OCI-LY7 (cell line): ENCODE data around the gene HSD3B2. TPM values are rescaled to one million over a fixed set of nuclear protein-coding genes. Genes with fewer than 3 reads are reported as not detected.

Experiments used
- BruUV-seq: library from RNA; stranded (reverse); fragments of 400-500 nt; replicated peaks from 2 replicates; lab custom pipeline; 2021; lab: Mats Ljungman, UMichigan
- CTCF ChIA-PET: fragments of 300-600 bp; sonication (Branson Sonifier 250); formaldehyde crosslinking; loops from one replicate; lab custom pipeline; 2022; ENCODE audit warnings: antibody characterized with exemption; ENCODE audit not compliant: unreplicated experiment; lab: Charles Lee
- POLR2A ChIA-PET: fragments of 300-600 bp; sonication (Branson Sonifier 250); formaldehyde crosslinking; loops from one replicate; lab custom pipeline; 2022; ENCODE audit warnings: antibody characterized with exemption; lab: Charles Lee
- DNase-seq: peaks from one replicate; pipeline ENCODE4 v3.0.0-alpha.2; 2015; ENCODE audit warnings: low spot score
- H2AFZ ChIP-seq: fragments of 200-600 bp; sonication (generic), shearing (Covaris generic); 2 replicates; pipeline ENCODE4 v1.6.1; 2014; ENCODE audit warnings: mild to moderate bottlenecking, antibody characterized with exemption, low read length, moderate library complexity
- H3K27ac ChIP-seq: fragments of 200-600 bp; sonication (generic); 2 replicates; pipeline ENCODE4 v1.5.1; 2014; ENCODE audit warnings: mixed run types, low read depth, mild to moderate bottlenecking, moderate library complexity, low read length, inconsistent platforms; ENCODE audit not compliant: poor library complexity, severe bottlenecking
- H3K36me3 ChIP-seq: fragments of 200-600 bp; sonication (generic); 2 replicates; pipeline ENCODE4 v1.6.1; 2014; ENCODE audit warnings: mild to moderate bottlenecking, antibody characterized with exemption, low read length, moderate library complexity, mixed read lengths; ENCODE audit not compliant: insufficient read depth
- H3K4me1 ChIP-seq: fragments of 200-600 bp; sonication (generic); 2 replicates; pipeline ENCODE4 v1.5.1; 2014; ENCODE audit warnings: mild to moderate bottlenecking, low read length; ENCODE audit not compliant: insufficient read depth, poor library complexity, severe bottlenecking
- H3K4me2 ChIP-seq: fragments of 200-600 bp; sonication (generic); 2 replicates; pipeline ENCODE4 v1.6.1; 2014; ENCODE audit warnings: mild to moderate bottlenecking, low read length
- H3K4me3 ChIP-seq: fragments of 200-600 bp; sonication (generic); 2 replicates; pipeline ENCODE4 v1.5.1; 2014; ENCODE audit warnings: mild to moderate bottlenecking, low read depth, low read length; ENCODE audit not compliant: poor library complexity, severe bottlenecking
- H3K79me2 ChIP-seq: fragments of 200-600 bp; sonication (generic); 2 replicates; pipeline ENCODE4 v1.6.1; 2016; ENCODE audit warnings: low read depth, mild to moderate bottlenecking, low read length, moderate library complexity, mixed read lengths; ENCODE audit not compliant: insufficient read depth
- H3K9me2 ChIP-seq: fragments of 200-600 bp; sonication (generic); 2 replicates; pipeline ENCODE4 v1.6.1; 2016; ENCODE audit warnings: mild to moderate bottlenecking, low read length, mixed read lengths; ENCODE audit not compliant: insufficient read depth
- H3K9me3 ChIP-seq: fragments of 200-600 bp; sonication (generic); 2 replicates; pipeline ENCODE4 v1.6.1; 2014; ENCODE audit warnings: mild to moderate bottlenecking, mixed run types, low read length, mixed read lengths
- H4K20me1 ChIP-seq: fragments of 200-600 bp; sonication (generic); 2 replicates; pipeline ENCODE4 v1.6.1; 2014; ENCODE audit warnings: mild to moderate bottlenecking, antibody characterized with exemption, low read length, moderate library complexity, mixed read lengths; ENCODE audit not compliant: insufficient read depth
- CTCF ChIP-seq: fragments of 200-600 bp; sonication (generic); conservative IDR thresholded peaks from 2 replicates; pipeline ENCODE4 v1.5.1; 2014; ENCODE audit warnings: mild to moderate bottlenecking, antibody characterized with exemption, low read length, moderate library complexity, mixed read lengths
- EZH2phosphoT487 ChIP-seq: fragments of 200-600 bp; sonication (generic); IDR thresholded peaks from 2 replicates; pipeline ENCODE4 v1.6.1; 2018; ENCODE audit warnings: low read depth, borderline replicate concordance, mild to moderate bottlenecking, mixed run types, antibody characterized with exemption, low read length, moderate library complexity, mixed read lengths
- intact Hi-C: fragments of 100-400 bp; cut with micrococcal nuclease; formaldehyde crosslinking; loops from one replicate; pipeline ENCODE4 v1.10.0; 2022; ENCODE audit not compliant: unreplicated experiment
- total RNA-seq, 2 experiments: library from RNA; depleted of rRNA in 1 of 2; stranded (reverse); fragments of >200 nt in 1 of 2; shearing (Covaris generic) in 1 of 2; gene quantifications; 2 replicates each; pipeline ENCODE4 v1.2.3, GENCODE V29; 2014 to 2022

Gene HSD3B2
- total RNA-seq, 2 experiments from 2014 or later = not detected

GRCh38 chr1:119372503-119373086, 42.4 kb upstream of the HSD3B2 start:
- Histone ChIP-seq H4K20me1 (no peaks in the 10 kb centered on the region), H3K27ac (no peak overlapping the region), H3K36me3 (no peaks in the 10 kb centered on the region), H3K4me2 (no peak overlapping the region), H3K4me3 (no peak overlapping the region), H2AFZ (no peak overlapping the region), H3K79me2 (no peaks in the 10 kb centered on the region), H3K9me2 (no peaks in the 10 kb centered on the region), H3K4me1 (no peaks in the 10 kb centered on the region), H3K9me3 (no peaks in the 10 kb centered on the region)
- no TSS peak for BruUV-seq
- TF ChIP-seq CTCF (0 out of 2 replicates have a peak, but pooled peaks have one; percentile 23), EZH2phosphoT487 (no peak)
- ChIA-PET POLR2A (interaction anchor here (0.6 kb wide), 1 partner anchor 72 kb away, joined by 3 read pairs; no protein-coding TSS in a partner anchor), CTCF (no interaction called here)
- intact Hi-C loops = no loop called here
- peak; percentile 15 for DNase-seq

- H3K36me3 ChIP-seq = no peaks in the 10 kb centered on the region
- no peak overlapping the region for H3K27ac ChIP-seq
- no peak overlapping the region for H2AFZ ChIP-seq
- no peaks in the 10 kb centered on the region for H3K9me2 ChIP-seq
- POLR2A ChIA-PET = interaction anchor here (0.8 kb wide), 1 partner anchor 24 kb away, joined by 3 read pairs; no protein-coding TSS in a partner anchor
- H3K4me1 ChIP-seq = no peaks in the 10 kb centered on the region
- H3K4me2 ChIP-seq = no peak overlapping the region
- H3K9me3 ChIP-seq = no peaks in the 10 kb centered on the region
- H3K4me3 ChIP-seq = no peak overlapping the region
- H3K79me2 ChIP-seq = no peaks in the 10 kb centered on the region
- intact Hi-C loops = no loop called here
- TF ChIP-seq CTCF = no peak
- TF ChIP-seq EZH2phosphoT487 = no peak
- CTCF ChIA-PET = no interaction called here
- BruUV-seq = no TSS peak
- no peaks in the 10 kb centered on the region for H4K20me1 ChIP-seq
- no peak for DNase-seq
These were observed 41.5 kb upstream of the HSD3B2 start for GRCh38 chr1:119373465-119373864.

DNA sequence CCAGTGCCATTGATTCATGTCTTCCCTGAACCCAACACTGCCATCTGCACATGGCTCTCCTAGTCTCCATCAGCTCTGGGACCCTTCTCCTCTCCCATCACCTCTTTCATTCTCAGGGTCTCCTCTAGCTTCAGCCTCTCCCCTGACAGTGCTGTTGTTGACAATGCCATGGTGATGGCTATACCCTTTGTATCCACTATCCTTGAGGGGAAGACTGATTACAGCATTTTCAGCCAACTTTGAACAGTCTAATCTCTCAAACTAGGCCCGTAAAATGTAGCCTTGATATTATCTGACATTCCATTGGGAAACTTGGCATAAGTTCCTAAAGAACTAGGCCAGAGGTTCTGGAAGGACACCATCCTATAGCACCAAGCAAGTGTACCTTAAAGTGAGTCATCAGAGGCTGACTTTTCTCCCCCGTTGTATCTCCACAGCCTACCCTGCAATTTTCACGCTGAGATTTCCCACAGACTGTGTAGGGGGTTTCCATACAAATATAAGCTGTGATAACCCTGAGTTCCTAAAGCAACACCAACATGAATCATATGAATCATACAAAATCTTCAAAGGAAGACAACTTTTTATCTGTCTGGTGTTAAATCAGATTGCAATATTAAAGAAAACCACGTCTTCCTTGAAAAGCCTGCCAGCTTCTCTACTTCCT, 40.6 kb upstream of the HSD3B2 start:
- Histone ChIP-seq H3K4me1 (no peaks in the 10 kb centered on the region), H3K36me3 (no peaks in the 10 kb centered on the region), H4K20me1 (no peaks in the 10 kb centered on the region), H3K27ac (no peak overlapping the region), H2AFZ (no peak overlapping the region), H3K9me2 (no peaks in the 10 kb centered on the region), H3K9me3 (no peaks in the 10 kb centered on the region), H3K4me3 (no peak overlapping the region), H3K4me2 (no peak overlapping the region), H3K79me2 (no peaks in the 10 kb centered on the region)
- BruUV-seq = no TSS peak
- DNase-seq = no peak
- intact Hi-C loops = no loop called here
- no peak for TF ChIP-seq EZH2phosphoT487
- TF ChIP-seq CTCF = no peak
- POLR2A ChIA-PET = no interaction called here
- CTCF ChIA-PET = no interaction called here
